A549 (cell line): ENCODE measurements around the gene ATP2A2. TPM values are rescaled to one million over a fixed set of nuclear protein-coding genes. Genes with fewer than 3 reads are reported as not detected.

Experiments
- ATAC-seq, 2 experiments: fragments of 200-7000 bp in 1 of 2; fragments of >200 bp in 1 of 2; cut with Nextera tagmentation in 1 of 2; cut with Tn5 transposase in 1 of 2; 3 replicates each; pipeline versions ENCODE4 v1.8.0 to v1.9.1; 2018 to 2020; ENCODE audit warnings: mild to moderate bottlenecking in 1 of 2, moderate library complexity in 1 of 2
- CTCF ChIA-PET: fragments of 300-600 bp; sonication (Branson Sonifier 250); formaldehyde crosslinking; extraction: SDS; loops from one replicate; lab custom pipeline; 2021; ENCODE audit warnings: antibody characterized with exemption, inconsistent platforms; lab: Yijun Ruan, JAX
- POLR2A ChIA-PET: fragments of 350-600 bp; formaldehyde crosslinking; extraction: SDS; loops from one replicate; lab custom pipeline; 2021; ENCODE audit warnings: antibody characterized with exemption, inconsistent platforms; lab: Yijun Ruan, JAX
- DNase-seq, 2 experiments: peaks; one replicate each; pipeline versions ENCODE4 v3.0.0 to v3.0.0-alpha.2; 2011 to 2016; ENCODE audit warnings: low read depth in 1 of 2, low spot score in 1 of 2
- FAIRE-seq: peaks from 2 replicates; lab custom pipeline; 2011; peaks lifted over from hg19 to GRCh38; lab: Jason Lieb, UNC
- H3K27ac ChIP-seq, 2 experiments: fragments of >200 bp; sonication (Bioruptor Twin); formaldehyde crosslinking; 3 replicates each; pipeline ENCODE4 v1.5.1; 2016 to 2017
- H3K4me1 ChIP-seq: fragments of >200 bp; sonication (Bioruptor Twin); formaldehyde crosslinking; 3 replicates; pipeline ENCODE4 v1.6.1; 2016
- H3K4me2 ChIP-seq: fragments of >200 bp; sonication (Bioruptor Twin); formaldehyde crosslinking; 3 replicates; pipeline ENCODE4 v1.6.1; 2016
- H3K4me3 ChIP-seq: fragments of >200 bp; sonication (Bioruptor Twin); formaldehyde crosslinking; 3 replicates; pipeline ENCODE4 v1.5.1; 2016
- H3K9me3 ChIP-seq: fragments of >200 bp; sonication (Bioruptor Twin); formaldehyde crosslinking; 3 replicates; pipeline ENCODE4 v1.6.1; 2016
- BHLHE40 ChIP-seq: IDR thresholded peaks from 2 replicates; pipeline ENCODE4 v1.6.1; 2012; ENCODE audit warnings: low read depth, low read length, inconsistent platforms
- CBX2 ChIP-seq: fragments of 200-600 bp; sonication (generic); IDR thresholded peaks from 2 replicates; pipeline ENCODE4 v1.6.1; 2016; ENCODE audit warnings: low read depth, mild to moderate bottlenecking, borderline replicate concordance
- CBX8 ChIP-seq: fragments of 200-600 bp; sonication (generic); IDR thresholded peaks from 2 replicates; pipeline ENCODE4 v1.6.1; 2016
- CHD2 ChIP-seq: fragments of 150-350 bp; IDR thresholded peaks from 2 replicates; pipeline ENCODE4 v1.6.1; 2014; ENCODE audit warnings: low read length; ENCODE audit not compliant: partially characterized antibody
- CHD4 ChIP-seq: fragments of 200-600 bp; sonication (generic); IDR thresholded peaks from 2 replicates; pipeline ENCODE4 v1.6.1; 2016; ENCODE audit warnings: antibody characterized with exemption, mild to moderate bottlenecking, borderline replicate concordance
- EHMT2 ChIP-seq: fragments of 200-600 bp; sonication (generic); IDR thresholded peaks from 2 replicates; pipeline ENCODE4 v1.6.1; 2016; ENCODE audit warnings: antibody characterized with exemption, low read depth, mild to moderate bottlenecking, moderate library complexity
- FOSB ChIP-seq: fragments of 250-450 bp; sonication (Bioruptor Pico); IDR thresholded peaks from 2 replicates; pipeline ENCODE4 v1.5.0; 2020; ENCODE audit warnings: mild to moderate bottlenecking, moderate library complexity
- FOSL2 ChIP-seq, 2 experiments: fragments of 450-650 bp in 1 of 2; fragments of >200 bp in 1 of 2; sonication (Bioruptor Twin) in 1 of 2; formaldehyde crosslinking; IDR thresholded peaks; 2 replicates each; pipeline versions ENCODE4 v1.5.0 to v1.6.1; 2016 to 2020; ENCODE audit warnings: mild to moderate bottlenecking in 1 of 2, moderate library complexity in 1 of 2
- FOXS1 ChIP-seq: fragments of 250-450 bp; sonication (Bioruptor Pico); IDR thresholded peaks from 2 replicates; pipeline ENCODE4 v1.5.0; 2020; ENCODE audit warnings: mild to moderate bottlenecking, moderate library complexity
- GATA3 ChIP-seq: IDR thresholded peaks from 2 replicates; pipeline ENCODE4 v1.6.1; 2012; ENCODE audit warnings: borderline replicate concordance
- HDAC2 ChIP-seq: fragments of 200-600 bp; sonication (generic); IDR thresholded peaks from 2 replicates; pipeline ENCODE4 v1.6.1; 2016
- HMGXB4 ChIP-seq: fragments of 250-450 bp; sonication (Bioruptor Pico); IDR thresholded peaks from 2 replicates; pipeline ENCODE4 v1.5.0; 2021; ENCODE audit warnings: mild to moderate bottlenecking, moderate library complexity, borderline replicate concordance
- HOXA7 ChIP-seq: fragments of 250-450 bp; sonication (Bioruptor Pico); IDR thresholded peaks from 2 replicates; pipeline ENCODE4 v1.5.0; 2020; ENCODE audit warnings: mild to moderate bottlenecking, moderate library complexity
- JUN ChIP-seq, 2 experiments: fragments of >200 bp; sonication (Bioruptor Twin); formaldehyde crosslinking; IDR thresholded peaks; 2 replicates in 1 of 2; 3 replicates in 1 of 2; pipeline ENCODE4 v1.6.1; 2016 to 2017
- JUNB ChIP-seq: fragments of >200 bp; sonication (Bioruptor Twin); formaldehyde crosslinking; IDR thresholded peaks from 2 replicates; pipeline ENCODE4 v1.6.1; 2016
- MAFK ChIP-seq: fragments of 450-650 bp; IDR thresholded peaks from 2 replicates; pipeline ENCODE4 v1.6.1; 2014; ENCODE audit not compliant: partially characterized antibody
- MAZ ChIP-seq: fragments of 150-350 bp; IDR thresholded peaks from 2 replicates; pipeline ENCODE4 v1.6.1; 2014; ENCODE audit warnings: antibody characterized with exemption, low read depth, low read length, borderline replicate concordance
- NR3C1 ChIP-seq: fragments of >200 bp; sonication (Bioruptor Twin); formaldehyde crosslinking; IDR thresholded peaks from 3 replicates; pipeline ENCODE4 v1.6.1; 2017
- POLR2AphosphoS2 ChIP-seq: conservative IDR thresholded peaks from 2 replicates; pipeline ENCODE4 v1.6.1; 2012; ENCODE audit warnings: low read length, improper control_type of control experiment, inconsistent platforms
- RAD21 ChIP-seq, 2 experiments: fragments of >200 bp in 1 of 2; sonication (Bioruptor Twin) in 1 of 2; formaldehyde crosslinking in 1 of 2; IDR thresholded peaks in 1 of 2; conservative IDR thresholded peaks in 1 of 2; 2 replicates in 1 of 2; 3 replicates in 1 of 2; pipeline ENCODE4 v1.6.1; 2012 to 2018; ENCODE audit warnings: inconsistent platforms in 1 of 2
- RFX5 ChIP-seq: fragments of 450-650 bp; IDR thresholded peaks from 2 replicates; pipeline ENCODE4 v1.7.1; 2014; ENCODE audit warnings: antibody characterized with exemption, mild to moderate bottlenecking, moderate library complexity
- RNF2 ChIP-seq: fragments of 200-600 bp; sonication (generic); IDR thresholded peaks from 2 replicates; pipeline ENCODE4 v1.6.1; 2016; ENCODE audit warnings: low read depth, mild to moderate bottlenecking, antibody characterized with exemption, moderate library complexity, borderline replicate concordance
- SMC3 ChIP-seq: fragments of >200 bp; sonication (Bioruptor Twin); formaldehyde crosslinking; IDR thresholded peaks from 3 replicates; pipeline ENCODE4 v1.6.1; 2018; ENCODE audit warnings: inconsistent platforms
- SREBF2 ChIP-seq: fragments of 450-650 bp; IDR thresholded peaks from 2 replicates; pipeline ENCODE4 v1.6.1; 2014; ENCODE audit warnings: mild to moderate bottlenecking, moderate library complexity
- TP53 ChIP-seq: fragments of 250-450 bp; sonication (Bioruptor Pico); IDR thresholded peaks from 2 replicates; pipeline ENCODE4 v1.5.0; 2021; ENCODE audit warnings: mild to moderate bottlenecking, moderate library complexity
- ZC3H11A ChIP-seq: fragments of 450-650 bp; IDR thresholded peaks from 2 replicates; pipeline ENCODE4 v1.6.1; 2014; ENCODE audit warnings: antibody characterized with exemption, mild to moderate bottlenecking
- ZFP36 ChIP-seq: fragments of 450-650 bp; IDR thresholded peaks from 2 replicates; pipeline ENCODE4 v1.6.1; 2014; ENCODE audit warnings: borderline replicate concordance; ENCODE audit not compliant: partially characterized antibody
- whole genome bisulfite sequencing: methylation state at CpG from one replicate; pipeline ENCODE4 v1.1.6; 2017; ENCODE audit errors: missing lambda C conversion rate; 5-methylcytosine and 5-hydroxymethylcytosine counted together
- polyA plus RNA-seq, 4 experiments: library from polyadenylated mRNA; depleted of rRNA in 3 of 4; stranded (reverse); fragments of >200 nt; fragmentation: RNase III in 1 of 4; extraction: RNeasy Plus Mini Kit Qiagen cat#74134 plus additional on column Dnase treatment in 1 of 4; gene quantifications; 2 replicates in 3 of 4; 3 replicates in 1 of 4; pipeline ENCODE4 v1.2.3, GENCODE V29; 2011 to 2017
- TF ChIP-seq, protein P1 (sequence below): fragments of >200 bp; sonication (Bioruptor Twin); formaldehyde crosslinking; IDR thresholded peaks from 3 replicates; pipeline ENCODE4 v1.5.1; 2016
- TF ChIP-seq, protein P2 (sequence below): IDR thresholded peaks from 2 replicates; pipeline ENCODE4 v1.6.1; 2012

Gene ATP2A2
- polyA plus RNA-seq, 2 of the 4 experiments (the other 2 are of a cell fraction) = 342 to 415 TPM

GRCh38 chr12:110244372-110244771, 36.7 kb upstream of the ATP2A2 start (continued):
- TF ChIP-seq, protein P1, sequence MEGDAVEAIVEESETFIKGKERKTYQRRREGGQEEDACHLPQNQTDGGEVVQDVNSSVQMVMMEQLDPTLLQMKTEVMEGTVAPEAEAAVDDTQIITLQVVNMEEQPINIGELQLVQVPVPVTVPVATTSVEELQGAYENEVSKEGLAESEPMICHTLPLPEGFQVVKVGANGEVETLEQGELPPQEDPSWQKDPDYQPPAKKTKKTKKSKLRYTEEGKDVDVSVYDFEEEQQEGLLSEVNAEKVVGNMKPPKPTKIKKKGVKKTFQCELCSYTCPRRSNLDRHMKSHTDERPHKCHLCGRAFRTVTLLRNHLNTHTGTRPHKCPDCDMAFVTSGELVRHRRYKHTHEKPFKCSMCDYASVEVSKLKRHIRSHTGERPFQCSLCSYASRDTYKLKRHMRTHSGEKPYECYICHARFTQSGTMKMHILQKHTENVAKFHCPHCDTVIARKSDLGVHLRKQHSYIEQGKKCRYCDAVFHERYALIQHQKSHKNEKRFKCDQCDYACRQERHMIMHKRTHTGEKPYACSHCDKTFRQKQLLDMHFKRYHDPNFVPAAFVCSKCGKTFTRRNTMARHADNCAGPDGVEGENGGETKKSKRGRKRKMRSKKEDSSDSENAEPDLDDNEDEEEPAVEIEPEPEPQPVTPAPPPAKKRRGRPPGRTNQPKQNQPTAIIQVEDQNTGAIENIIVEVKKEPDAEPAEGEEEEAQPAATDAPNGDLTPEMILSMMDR = no peak
- TF ChIP-seq TP53 (CRISPR knock-in tag) = no peak
- TF ChIP-seq RAD21 (conservative IDR thresholded peaks at IDR 0.05 in 1 of 2, IDR thresholded peaks at IDR 0.05 in 1 of 2) = no peak
- TF ChIP-seq CHD2 = no peak

DNA sequence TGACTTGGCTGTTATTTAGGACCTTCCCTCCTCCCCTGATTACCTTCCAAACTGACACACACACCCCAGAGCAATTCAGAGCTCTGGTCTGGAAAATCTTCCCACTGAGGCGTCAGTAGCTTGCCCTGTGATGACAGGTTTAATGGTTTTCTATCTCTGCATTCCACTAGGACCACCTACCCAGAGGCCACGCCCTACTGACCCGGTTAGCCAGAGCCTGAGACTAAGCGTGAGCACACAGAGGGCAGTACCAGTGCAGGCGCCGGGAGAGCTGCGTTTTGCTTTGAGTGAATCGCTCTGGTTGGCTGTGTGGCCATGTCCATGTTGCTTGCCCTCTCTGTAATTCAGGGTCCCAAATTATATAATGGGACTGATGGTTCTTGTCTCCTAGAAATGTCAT, 36.2 kb upstream of the ATP2A2 start:
- DNase-seq (peak in 1 of 2 experiments; percentile 79), FAIRE-seq (no peak), ATAC-seq (peak in 1 of 2 experiments; percentile 16; a peak in 2 of 6 replicates)
- Histone ChIP-seq H3K4me2 (peak overlapping the region; percentile 20; the same call in 2 of the 3 replicates), H3K4me1 (peaks cover 60% of the 10 kb centered on the region), H3K27ac (peak overlapping the region; percentile 96 to 97), H3K9me3 (0 out of 3 replicates have a peak, but pooled peaks cover 2% of the 10 kb centered on the region), H3K4me3 (no peak overlapping the region)
- 54% methylated on average over 8 of the region's 8 CpGs for WGBS
- TF ChIP-seq RFX5 = no peak
- TF ChIP-seq CHD2 = no peak
- TF ChIP-seq GATA3 = peak; percentile 29; the same call in 1 of the 2 replicates
- peak; percentile 1 for TF ChIP-seq ZFP36
- POLR2A ChIA-PET = interaction anchor here (0.6 to 1.7 kb wide), 2 partner anchors 36 to 145 kb away, joined by 5 to 6 read pairs; no protein-coding TSS in a partner anchor
- CTCF ChIA-PET = interaction anchor here (0.6 to 13.6 kb wide), 3 partner anchors 18 to 113 kb away, joined by 3 to 100 read pairs (median 3); no protein-coding TSS in a partner anchor

DNA sequence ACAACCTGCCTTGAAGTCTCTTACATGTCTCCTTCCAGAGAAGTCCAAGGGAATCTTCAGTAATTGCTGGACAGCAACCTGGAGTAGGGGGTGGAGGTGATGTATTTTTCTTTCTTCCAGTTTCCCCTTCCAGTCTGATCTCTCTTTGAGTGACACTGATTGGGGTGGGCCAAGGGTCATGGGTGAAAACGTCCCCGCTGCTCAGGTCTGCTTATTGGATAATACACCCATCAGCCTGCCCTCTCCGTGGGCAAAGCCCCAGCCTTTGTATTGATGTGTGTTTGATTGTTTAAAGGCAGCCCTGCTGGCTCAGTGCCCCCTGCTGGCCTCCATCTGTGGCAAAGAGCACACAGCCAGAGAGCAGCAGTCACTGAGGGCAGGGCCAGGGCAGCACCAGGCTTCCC, 35.7 kb upstream of the ATP2A2 start:
- 49% methylated on average over 3 of the region's 3 CpGs for WGBS
- ATAC-seq (peak in 1 of 2 experiments; percentile 18; a peak in 3 of 6 replicates), DNase-seq (peak in 1 of 2 experiments; percentile 73), FAIRE-seq (no peak)
- H3K4me3 ChIP-seq = no peak overlapping the region
- H3K27ac ChIP-seq = peak overlapping the region; percentile 96 to 97
- peaks cover 61% of the 10 kb centered on the region for H3K4me1 ChIP-seq
- ChIA-PET CTCF (interaction anchor here (0.7 to 13.6 kb wide), 3 partner anchors 18 to 188 kb away, joined by 3 to 100 read pairs (median 3); no protein-coding TSS in a partner anchor), POLR2A (interaction anchor here (1.7 kb wide), 1 partner anchor 35 kb away, joined by 5 read pairs; no protein-coding TSS in a partner anchor)
- 0 out of 3 replicates have a peak, but pooled peaks cover 2% of the 10 kb centered on the region for H3K9me3 ChIP-seq
- H3K4me2 ChIP-seq = peak overlapping the region; percentile 20; the same call in 1 of the 3 replicates
- TF ChIP-seq SMC3 (peak; percentile 37; the same call in 1 of the 3 replicates), SREBF2 (no peak), CHD4 (no peak), HMGXB4 (CRISPR knock-in tag) (no peak), CBX2 (no peak), FOSB (no peak), JUN (IDR thresholded peaks at IDR 0.05) (no peak), EHMT2 (no peak), ZFP36 (no peak), HDAC2 (no peak), FOXS1 (CRISPR knock-in tag) (no peak), FOSL2 (IDR thresholded peaks at IDR 0.05) (no peak), FOSL2 (CRISPR knock-in tag; IDR thresholded peaks at IDR 0.05) (no peak), ZC3H11A (no peak), BHLHE40 (no peak), HOXA7 (CRISPR knock-in tag) (no peak), RNF2 (no peak), CBX8 (no peak), NR3C1 (no peak), MAZ (no peak), MAFK (no peak), POLR2AphosphoS2 (no peak), GATA3 (0 out of 2 replicates have a peak, but pooled peaks have one; percentile 17), RAD21 (conservative IDR thresholded peaks at IDR 0.05 in 1 of 2, IDR thresholded peaks at IDR 0.05 in 1 of 2) (peak; percentile 47 to 68; a peak in 4 of 5 replicates), TP53 (CRISPR knock-in tag) (no peak), JUNB (no peak)
- TF ChIP-seq, protein P1 = peak; percentile 42
- TF ChIP-seq, protein P2, sequence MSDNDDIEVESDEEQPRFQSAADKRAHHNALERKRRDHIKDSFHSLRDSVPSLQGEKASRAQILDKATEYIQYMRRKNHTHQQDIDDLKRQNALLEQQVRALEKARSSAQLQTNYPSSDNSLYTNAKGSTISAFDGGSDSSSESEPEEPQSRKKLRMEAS = no peak
